Subcutaneous abdominal adipose tissue (tissue), 5 donors: ENCODE measurements around the gene RAB43.

ENCODE experiments used
- H3K27ac ChIP-seq: one replicate; pipeline ENCODE4 v1.7.0; 2013; ENCODE audit warnings: low read depth, mild to moderate bottlenecking, inconsistent platforms, low read length, moderate library complexity
- H3K27me3 ChIP-seq, 5 donors: one replicate each; pipeline ENCODE4 v1.7.0; 2013; ENCODE audit warnings: low read length in 5 of 5, inconsistent platforms in 1 of 5; ENCODE audit not compliant: control insufficient read depth in 5 of 5, insufficient read depth in 4 of 5
- H3K36me3 ChIP-seq, 5 donors: one replicate each; pipeline ENCODE4 v1.7.0; 2013; ENCODE audit warnings: low read length in 5 of 5; ENCODE audit not compliant: control insufficient read depth in 5 of 5, insufficient read depth in 5 of 5
- H3K4me1 ChIP-seq, 5 donors: one replicate each; pipeline ENCODE4 v1.7.0; 2013; ENCODE audit warnings: low read length in 5 of 5, mild to moderate bottlenecking in 3 of 5, moderate library complexity in 1 of 5; ENCODE audit not compliant: control insufficient read depth in 5 of 5, insufficient read depth in 5 of 5
- H3K4me3 ChIP-seq, 5 donors: one replicate each; pipeline ENCODE4 v1.7.0; 2013; ENCODE audit warnings: low read length in 5 of 5, low read depth in 1 of 5
- H3K9ac ChIP-seq, 5 donors: one replicate each; pipeline ENCODE4 v1.7.0; 2013; ENCODE audit warnings: low read length in 5 of 5, mild to moderate bottlenecking in 4 of 5, moderate library complexity in 3 of 5
- H3K9me3 ChIP-seq, 5 donors: one replicate each; pipeline ENCODE4 v1.7.0; 2013; ENCODE audit warnings: low read length in 5 of 5; ENCODE audit not compliant: control insufficient read depth in 5 of 5
- donor health status: healthy.
- donor health status: healthy.
- donor health status: healthy.
- donor health status: healthy.
- donor health status: healthy.

The RAB43 gene

DNA sequence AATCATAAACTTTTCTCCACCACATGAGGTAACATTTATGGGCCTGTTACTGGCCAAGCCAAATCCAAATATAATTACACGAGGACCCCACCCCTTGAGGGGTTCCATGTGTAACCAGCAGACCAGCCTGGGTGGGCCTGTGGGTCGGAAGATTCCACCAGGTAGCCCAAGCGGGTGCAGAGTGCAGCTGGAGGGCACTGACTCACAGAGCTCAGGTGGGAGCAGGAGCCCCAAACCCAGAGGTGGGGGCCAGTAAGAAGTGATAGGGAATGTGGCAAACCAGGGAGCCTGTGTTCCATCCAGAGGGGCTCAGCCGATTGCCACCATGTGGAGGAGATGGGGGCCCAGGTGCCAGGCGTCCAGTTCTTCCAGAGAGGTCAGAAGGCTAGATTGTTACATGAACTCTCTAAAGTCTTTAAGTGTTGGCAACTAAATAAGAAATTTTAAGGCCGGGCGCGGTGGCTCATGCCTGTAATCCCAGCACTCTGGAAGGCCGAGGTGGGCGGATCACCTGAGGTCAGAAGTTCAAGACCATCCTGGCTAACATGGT is 58.4 kb downstream of the RAB43 start:
- no peaks in the 10 kb centered on the region for H3K9me3 ChIP-seq
- no peaks in the 10 kb centered on the region for H3K36me3 ChIP-seq
- H3K4me3 ChIP-seq = no peak overlapping the region
- peaks cover 0 to 9% (median 3%) of the 10 kb centered on the region in 5 donors for H3K4me1 ChIP-seq
- H3K9ac ChIP-seq = no peak overlapping the region
- no peak overlapping the region for H3K27ac ChIP-seq
- H3K27me3 ChIP-seq = no peaks in the 10 kb centered on the region

- Histone ChIP-seq H3K27ac (no peak overlapping the region), H3K27me3 (no peaks in the 10 kb centered on the region), H3K9me3 (no peaks in the 10 kb centered on the region), H3K9ac (no peak overlapping the region), H3K4me1 (peaks cover 0 to 6% (median 0%) of the 10 kb centered on the region in 5 donors), H3K36me3 (no peaks in the 10 kb centered on the region), H3K4me3 (no peak overlapping the region)
Observed at GRCh38 chr3:129061888-129062834, 59.4 kb downstream of the RAB43 start.

- Histone ChIP-seq H3K9ac (no peak overlapping the region), H3K4me3 (no peak overlapping the region), H3K4me1 (peaks cover 0 to 6% (median 0%) of the 10 kb centered on the region in 5 donors), H3K9me3 (no peaks in the 10 kb centered on the region), H3K36me3 (no peaks in the 10 kb centered on the region), H3K27me3 (no peaks in the 10 kb centered on the region), H3K27ac (no peak overlapping the region)
Observed at GRCh38 chr3:129061023-129061887, 60.3 kb downstream of the RAB43 start.

- no peak within 1 kb of the TSS for H3K4me3 ChIP-seq
- H3K4me1 ChIP-seq = peaks cover 0 to 6% (median 0%) of the 10 kb centered on the region in 5 donors
- H3K9ac ChIP-seq = no peak within 1 kb of the TSS
- no peaks in the 10 kb centered on the region for H3K27me3 ChIP-seq
- no peaks in the 10 kb centered on the region for H3K36me3 ChIP-seq
- no peak within 1 kb of the TSS for H3K27ac ChIP-seq
- H3K9me3 ChIP-seq = no peaks in the 10 kb centered on the region
Observed at GRCh38 chr3:129060276-129061022, 61.2 kb downstream of the RAB43 start, which contains the start of gene GP9. Gene GP9 (plus strand): TSS chr3:129060779. CDS start chr3:129061740, 961 bp downstream.

GRCh38 chr3:129059311-129059958 is 62.2 kb downstream of the RAB43 start:
- H3K4me3 ChIP-seq = no peak overlapping the region
- peaks cover 0 to 6% (median 0%) of the 10 kb centered on the region in 5 donors for H3K4me1 ChIP-seq
- H3K36me3 ChIP-seq = no peaks in the 10 kb centered on the region
- H3K9me3 ChIP-seq = no peaks in the 10 kb centered on the region
- no peak overlapping the region for H3K9ac ChIP-seq
- H3K27ac ChIP-seq = no peak overlapping the region
- no peaks in the 10 kb centered on the region for H3K27me3 ChIP-seq

DNA sequence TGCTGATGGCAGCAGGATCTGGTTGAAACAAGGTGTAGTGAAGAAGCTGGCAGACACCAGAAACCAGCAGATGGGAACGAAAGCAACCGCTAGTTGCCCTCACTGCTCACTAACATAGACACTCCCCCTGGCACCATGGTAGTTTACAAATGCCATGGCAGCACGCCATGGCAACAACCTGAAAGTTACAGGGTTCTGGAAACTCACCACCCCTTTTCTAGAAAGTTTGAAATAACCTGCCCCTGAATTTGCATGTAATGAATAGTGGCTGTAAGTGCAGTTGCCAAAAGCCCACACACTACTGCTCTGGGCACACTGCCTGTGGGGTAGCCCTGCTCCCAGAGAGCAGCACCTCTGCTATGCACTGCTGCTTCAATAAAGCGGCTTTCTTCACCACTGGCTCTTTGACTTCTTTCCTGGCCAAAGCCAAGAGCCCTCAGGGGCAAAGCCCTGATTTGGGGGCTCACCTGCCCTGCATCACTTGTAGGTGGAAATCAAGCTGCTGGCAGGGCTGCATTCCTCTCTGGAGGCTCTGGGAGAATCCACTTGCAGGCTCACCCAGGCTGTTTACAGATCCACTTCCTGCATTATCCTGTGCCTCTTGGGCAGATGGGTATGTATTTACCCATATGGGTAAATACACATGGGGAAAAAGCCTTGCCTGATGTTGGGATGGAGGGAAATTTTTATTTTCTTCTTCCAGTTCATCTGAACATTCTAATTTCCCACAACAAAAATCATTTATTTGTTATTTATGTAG is 63.0 kb downstream of the RAB43 start:
- Histone ChIP-seq H3K36me3 (no peaks in the 10 kb centered on the region), H3K9ac (no peak overlapping the region), H3K27me3 (no peaks in the 10 kb centered on the region), H3K4me3 (no peak overlapping the region), H3K9me3 (no peaks in the 10 kb centered on the region), H3K4me1 (peaks cover 0 to 8% (median 3%) of the 10 kb centered on the region in 5 donors), H3K27ac (no peak overlapping the region)

- no peak overlapping the region for H3K27ac ChIP-seq
- H3K4me1 ChIP-seq = peaks cover 2 to 21% (median 17%) of the 10 kb centered on the region in 5 donors
- H3K9me3 ChIP-seq = no peaks in the 10 kb centered on the region
- H3K9ac ChIP-seq = no peak overlapping the region
- H3K4me3 ChIP-seq = no peak overlapping the region
- no peaks in the 10 kb centered on the region for H3K27me3 ChIP-seq
- H3K36me3 ChIP-seq = no peaks in the 10 kb centered on the region
Observed at GRCh38 chr3:129057249-129057648, 64.4 kb downstream of the RAB43 start.

DNA sequence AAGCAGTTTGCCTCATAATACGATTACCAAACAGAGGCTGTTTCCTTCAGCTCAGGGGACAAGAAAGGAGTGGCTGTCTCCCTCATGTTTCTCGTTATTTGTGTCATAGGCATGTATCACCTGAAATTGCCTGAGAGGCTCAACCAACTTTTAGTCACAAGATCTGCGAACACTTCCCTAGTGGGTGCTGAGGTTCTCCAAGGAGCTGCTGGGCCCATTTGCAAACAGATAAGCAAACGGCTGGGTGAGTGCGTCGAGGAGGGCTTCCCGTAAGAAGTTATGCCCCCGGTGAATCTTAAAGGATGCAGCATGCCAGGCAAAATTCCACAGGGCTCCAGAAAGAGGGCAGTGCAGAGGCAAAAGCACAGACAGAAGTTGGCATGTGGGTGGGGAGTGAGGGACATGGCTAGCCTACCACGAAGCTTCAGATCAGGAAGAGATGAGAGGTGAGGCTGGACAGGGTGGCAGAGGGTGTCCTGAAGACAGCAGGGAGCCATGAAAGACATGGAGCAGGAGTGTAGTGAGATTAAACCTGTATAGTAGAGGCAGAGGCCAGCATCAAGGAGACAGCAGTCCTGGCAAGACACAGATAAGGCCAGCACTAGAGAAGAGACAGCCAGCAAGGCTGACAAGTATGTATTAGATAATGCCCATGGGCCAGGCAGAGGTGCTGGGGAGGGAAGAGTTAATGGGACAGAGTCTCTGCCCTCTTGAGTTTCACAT is 65.0 kb downstream of the RAB43 start:
- H3K27me3 ChIP-seq = no peaks in the 10 kb centered on the region
- H3K27ac ChIP-seq = no peak overlapping the region
- no peaks in the 10 kb centered on the region for H3K36me3 ChIP-seq
- H3K9ac ChIP-seq = no peak overlapping the region
- no peak overlapping the region for H3K4me3 ChIP-seq
- H3K4me1 ChIP-seq = peaks cover 2 to 26% (median 22%) of the 10 kb centered on the region in 5 donors
- H3K9me3 ChIP-seq = no peaks in the 10 kb centered on the region
